Stomach smooth muscle (tissue), 2 donors: ENCODE data around the gene KLK15.

Source experiments
- H3K27ac ChIP-seq: one replicate; pipeline ENCODE4 v1.7.0; 2013; ENCODE audit warnings: mild to moderate bottlenecking, low read length, inconsistent platforms
- H3K27me3 ChIP-seq, 2 donors: one replicate each; pipeline ENCODE4 v1.7.0; 2013; ENCODE audit warnings: low read length in 2 of 2; ENCODE audit not compliant: insufficient read depth in 2 of 2, control insufficient read depth in 1 of 2
- H3K36me3 ChIP-seq, 2 donors: one replicate each; pipeline ENCODE4 v1.7.0; 2013; ENCODE audit warnings: low read length in 2 of 2; ENCODE audit not compliant: control insufficient read depth in 2 of 2, insufficient read depth in 2 of 2
- H3K4me1 ChIP-seq: one replicate; pipeline ENCODE4 v1.7.0; 2013; ENCODE audit warnings: low read length; ENCODE audit not compliant: control insufficient read depth, insufficient read depth
- H3K4me3 ChIP-seq, 2 donors: one replicate each; pipeline ENCODE4 v1.7.0; 2013; ENCODE audit warnings: low read length in 2 of 2
- H3K9ac ChIP-seq, 2 donors: one replicate each; pipeline ENCODE4 v1.7.0; 2013; ENCODE audit warnings: low read length in 2 of 2, mild to moderate bottlenecking in 1 of 2
- H3K9me3 ChIP-seq, 2 donors: one replicate each; pipeline ENCODE4 v1.7.0; 2013; ENCODE audit warnings: low read length in 2 of 2; ENCODE audit not compliant: control insufficient read depth in 2 of 2
- donor health status: healthy.
- donor health status: Pancreatic carcinoma.

Gene KLK15

DNA sequence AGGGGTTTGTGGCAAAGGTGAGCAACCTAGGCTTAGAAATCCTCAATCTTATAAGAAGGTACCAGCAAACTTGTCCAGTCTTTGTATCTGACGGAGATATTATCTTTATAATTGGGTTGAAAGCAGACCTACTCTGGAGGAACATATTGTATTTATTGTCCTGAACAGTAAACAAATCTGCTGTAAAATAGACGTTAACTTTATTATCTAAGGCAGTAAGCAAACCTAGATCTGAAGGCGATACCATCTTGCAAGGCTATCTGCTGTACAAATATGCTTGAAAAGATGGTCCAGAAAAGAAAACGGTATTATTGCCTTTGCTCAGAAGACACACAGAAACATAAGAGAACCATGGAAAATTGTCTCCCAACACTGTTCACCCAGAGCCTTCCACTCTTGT is 36.1 kb upstream of the KLK15 start:
- H3K27ac ChIP-seq: no peak overlapping the region
- no peak overlapping the region for H3K9ac ChIP-seq
- H3K36me3 ChIP-seq: no peaks in the 10 kb centered on the region
- no peaks in the 10 kb centered on the region for H3K9me3 ChIP-seq
- H3K27me3 ChIP-seq: peaks cover 12 to 20% of the 10 kb centered on the region in 2 donors
- no peak overlapping the region for H3K4me3 ChIP-seq
- no peaks in the 10 kb centered on the region for H3K4me1 ChIP-seq

- H3K4me3 ChIP-seq: no peak overlapping the region
- H3K9me3 ChIP-seq: peaks cover 0 to 9% of the 10 kb centered on the region in 2 donors
- H3K27me3 ChIP-seq: peaks cover 18 to 30% of the 10 kb centered on the region in 2 donors
Measured at GRCh38 chr19:50861496-50862286, 28.3 kb upstream of the KLK15 start.

GRCh38 chr19:50861010-50861409 is 27.6 kb upstream of the KLK15 start:
- Histone ChIP-seq H3K4me1 (no peaks in the 10 kb centered on the region), H3K9ac (no peak overlapping the region), H3K9me3 (peaks cover 0 to 9% of the 10 kb centered on the region in 2 donors), H3K36me3 (no peaks in the 10 kb centered on the region), H3K27me3 (peaks cover 15 to 33% of the 10 kb centered on the region in 2 donors), H3K4me3 (no peak overlapping the region), H3K27ac (no peak overlapping the region)

More at GRCh38 chr19:50861496-50862286, 28.3 kb upstream of the KLK15 start:
- no peaks in the 10 kb centered on the region for H3K36me3 ChIP-seq
- H3K4me1 ChIP-seq: no peaks in the 10 kb centered on the region
- H3K9ac ChIP-seq: no peak overlapping the region
- H3K27ac ChIP-seq: no peak overlapping the region

DNA sequence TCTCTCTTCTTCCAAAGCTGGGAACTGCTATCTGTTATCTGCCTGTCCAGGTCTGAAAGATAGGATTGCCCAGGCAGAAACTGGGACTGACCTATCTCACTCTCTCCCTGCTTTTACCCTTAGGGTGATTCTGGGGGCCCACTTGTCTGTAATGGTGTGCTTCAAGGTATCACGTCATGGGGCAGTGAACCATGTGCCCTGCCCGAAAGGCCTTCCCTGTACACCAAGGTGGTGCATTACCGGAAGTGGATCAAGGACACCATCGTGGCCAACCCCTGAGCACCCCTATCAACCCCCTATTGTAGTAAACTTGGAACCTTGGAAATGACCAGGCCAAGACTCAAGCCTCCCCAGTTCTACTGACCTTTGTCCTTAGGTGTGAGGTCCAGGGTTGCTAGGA is 26.5 kb upstream of the KLK15 start:
- Histone ChIP-seq H3K9ac (no peak overlapping the region), H3K27me3 (peaks cover 15 to 38% of the 10 kb centered on the region in 2 donors), H3K27ac (no peak overlapping the region), H3K4me1 (no peaks in the 10 kb centered on the region), H3K4me3 (no peak overlapping the region), H3K36me3 (no peaks in the 10 kb centered on the region), H3K9me3 (peaks cover 0 to 9% of the 10 kb centered on the region in 2 donors)

DNA sequence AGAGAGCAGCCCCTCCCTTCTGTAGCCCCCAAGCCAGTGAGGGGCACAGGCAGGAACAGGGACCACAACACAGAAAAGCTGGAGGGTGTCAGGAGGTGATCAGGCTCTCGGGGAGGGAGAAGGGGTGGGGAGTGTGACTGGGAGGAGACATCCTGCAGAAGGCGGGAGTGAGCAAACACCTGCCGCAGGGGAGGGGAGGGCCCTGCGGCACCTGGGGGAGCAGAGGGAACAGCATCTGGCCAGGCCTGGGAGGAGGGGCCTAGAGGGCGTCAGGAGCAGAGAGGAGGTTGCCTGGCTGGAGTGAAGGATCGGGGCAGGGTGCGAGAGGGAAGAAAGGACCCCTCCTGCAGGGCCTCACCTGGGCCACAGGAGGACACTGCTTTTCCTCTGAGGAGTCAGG is 25.5 kb upstream of the KLK15 start:
- no peak overlapping the region for H3K9ac ChIP-seq
- H3K4me1 ChIP-seq: no peaks in the 10 kb centered on the region
- peaks cover 0 to 9% of the 10 kb centered on the region in 2 donors for H3K9me3 ChIP-seq
- no peaks in the 10 kb centered on the region for H3K36me3 ChIP-seq
- peaks cover 15 to 43% of the 10 kb centered on the region in 2 donors for H3K27me3 ChIP-seq
- no peak overlapping the region for H3K4me3 ChIP-seq
- H3K27ac ChIP-seq: no peak overlapping the region

DNA sequence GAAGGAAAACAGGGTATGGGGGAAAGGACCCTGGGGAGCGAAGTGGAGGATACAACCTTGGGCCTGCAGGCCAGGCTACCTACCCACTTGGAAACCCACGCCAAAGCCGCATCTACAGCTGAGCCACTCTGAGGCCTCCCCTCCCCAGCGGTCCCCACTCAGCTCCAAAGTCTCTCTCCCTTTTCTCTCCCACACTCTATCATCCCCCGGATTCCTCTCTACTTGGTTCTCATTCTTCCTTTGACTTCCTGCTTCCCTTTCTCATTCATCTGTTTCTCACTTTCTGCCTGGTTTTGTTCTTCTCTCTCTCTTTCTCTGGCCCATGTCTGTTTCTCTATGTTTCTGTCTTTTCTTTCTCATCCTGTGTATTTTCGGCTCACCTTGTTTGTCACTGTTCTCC is 24.0 kb upstream of the KLK15 start:
- Histone ChIP-seq H3K27me3 (peaks cover 15 to 48% of the 10 kb centered on the region in 2 donors), H3K27ac (no peak overlapping the region), H3K4me3 (no peak overlapping the region), H3K36me3 (no peaks in the 10 kb centered on the region), H3K9ac (no peak overlapping the region), H3K4me1 (no peaks in the 10 kb centered on the region), H3K9me3 (peaks cover 0 to 9% of the 10 kb centered on the region in 2 donors)

DNA sequence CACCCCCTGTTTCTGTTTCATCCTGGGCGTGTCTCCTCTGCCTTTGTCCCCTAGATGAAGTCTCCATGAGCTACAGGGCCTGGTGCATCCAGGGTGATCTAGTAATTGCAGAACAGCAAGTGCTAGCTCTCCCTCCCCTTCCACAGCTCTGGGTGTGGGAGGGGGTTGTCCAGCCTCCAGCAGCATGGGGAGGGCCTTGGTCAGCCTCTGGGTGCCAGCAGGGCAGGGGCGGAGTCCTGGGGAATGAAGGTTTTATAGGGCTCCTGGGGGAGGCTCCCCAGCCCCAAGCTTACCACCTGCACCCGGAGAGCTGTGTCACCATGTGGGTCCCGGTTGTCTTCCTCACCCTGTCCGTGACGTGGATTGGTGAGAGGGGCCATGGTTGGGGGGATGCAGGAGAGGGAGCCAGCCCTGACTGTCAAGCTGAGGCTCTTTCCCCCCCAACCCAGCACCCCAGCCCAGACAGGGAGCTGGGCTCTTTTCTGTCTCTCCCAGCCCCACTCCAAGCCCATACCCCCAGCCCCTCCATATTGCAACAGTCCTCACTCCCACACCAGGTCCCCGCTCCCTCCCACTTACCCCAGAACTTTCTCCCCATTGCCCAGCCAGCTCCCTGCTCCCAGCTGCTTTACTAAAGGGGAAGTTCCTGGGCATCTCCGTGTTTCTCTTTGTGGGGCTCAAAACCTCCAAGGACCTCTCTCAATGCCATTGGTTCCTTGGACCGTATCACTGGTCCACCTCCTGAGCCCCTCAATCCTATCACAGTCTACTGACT is 21.4 kb upstream of the KLK15 start, which contains the start of gene KLK3:
TSS of gene KLK3 (plus strand) at position 280 of the 775 bp plus-strand sequence. CDS start at position 321, 41 bp downstream.
- no peaks in the 10 kb centered on the region for H3K9me3 ChIP-seq
- no peak within 1 kb of the TSS for H3K4me3 ChIP-seq
- H3K36me3 ChIP-seq: no peaks in the 10 kb centered on the region
- no peak within 1 kb of the TSS for H3K27ac ChIP-seq
- peaks cover 13 to 51% of the 10 kb centered on the region in 2 donors for H3K27me3 ChIP-seq
- no peaks in the 10 kb centered on the region for H3K4me1 ChIP-seq
- H3K9ac ChIP-seq: no peak within 1 kb of the TSS

DNA sequence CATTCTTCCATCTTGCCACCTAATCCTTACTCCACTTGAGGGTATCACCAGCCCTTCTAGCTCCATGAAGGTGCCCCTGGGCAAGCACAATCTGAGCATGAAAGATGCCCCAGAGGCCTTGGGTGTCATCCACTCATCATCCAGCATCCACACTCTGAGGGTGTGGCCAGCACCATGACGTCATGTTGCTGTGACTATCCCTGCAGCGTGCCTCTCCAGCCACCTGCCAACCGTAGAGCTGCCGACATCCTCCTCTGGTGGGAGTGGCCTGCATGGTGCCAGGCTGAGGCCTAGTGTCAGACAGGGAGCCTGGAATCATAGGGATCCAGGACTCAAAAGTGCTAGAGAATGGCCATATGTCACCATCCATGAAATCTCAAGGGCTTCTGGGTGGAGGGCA is 18.2 kb upstream of the KLK15 start:
- Histone ChIP-seq H3K36me3 (no peaks in the 10 kb centered on the region), H3K4me1 (no peaks in the 10 kb centered on the region), H3K9ac (no peak overlapping the region), H3K4me3 (no peak overlapping the region), H3K27ac (no peak overlapping the region), H3K9me3 (no peaks in the 10 kb centered on the region), H3K27me3 (peaks cover 0 to 34% of the 10 kb centered on the region in 2 donors)

DNA sequence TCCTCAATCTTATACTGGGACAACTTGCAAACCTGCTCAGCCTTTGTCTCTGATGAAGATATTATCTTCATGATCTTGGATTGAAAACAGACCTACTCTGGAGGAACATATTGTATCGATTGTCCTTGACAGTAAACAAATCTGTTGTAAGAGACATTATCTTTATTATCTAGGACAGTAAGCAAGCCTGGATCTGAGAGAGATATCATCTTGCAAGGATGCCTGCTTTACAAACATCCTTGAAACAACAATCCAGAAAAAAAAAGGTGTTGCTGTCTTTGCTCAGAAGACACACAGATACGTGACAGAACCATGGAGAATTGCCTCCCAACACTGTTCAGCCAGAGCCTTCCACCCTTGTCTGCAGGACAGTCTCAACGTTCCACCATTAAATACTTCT is 17.4 kb upstream of the KLK15 start:
- Histone ChIP-seq H3K4me3 (no peak overlapping the region), H3K36me3 (no peaks in the 10 kb centered on the region), H3K27me3 (peaks cover 0 to 30% of the 10 kb centered on the region in 2 donors), H3K9ac (no peak overlapping the region), H3K9me3 (no peaks in the 10 kb centered on the region), H3K27ac (no peak overlapping the region), H3K4me1 (no peaks in the 10 kb centered on the region)

DNA sequence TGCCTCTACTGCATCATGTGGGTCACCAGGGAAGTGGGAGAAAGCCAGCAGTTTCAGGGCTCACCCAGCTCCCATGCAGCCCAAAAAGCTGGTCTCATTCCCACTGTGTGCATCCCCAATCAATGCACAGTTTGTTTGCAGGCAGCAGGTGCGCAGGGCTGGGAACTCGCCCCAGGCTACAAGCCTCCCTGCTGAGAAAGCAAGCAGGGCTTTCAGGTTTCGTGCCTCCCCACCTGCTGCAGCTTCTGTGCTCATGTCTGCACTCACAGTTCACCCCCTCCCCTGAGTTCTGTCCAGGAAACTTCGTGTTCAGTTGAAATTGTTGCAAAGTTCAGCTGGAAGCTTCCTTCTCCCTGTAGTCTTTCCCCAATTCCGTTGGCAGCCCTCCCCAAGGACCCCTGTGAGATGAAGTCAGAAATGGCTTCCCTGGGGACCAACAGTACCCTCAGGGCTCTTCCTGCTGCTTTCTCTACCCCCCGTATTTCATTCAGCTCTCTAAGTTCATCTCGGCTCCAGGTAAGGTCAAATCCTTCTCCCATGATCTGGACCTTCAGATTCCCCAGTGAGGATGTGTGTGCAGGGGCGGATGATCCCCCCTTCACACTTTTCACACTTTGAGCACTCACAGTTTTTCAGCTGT is 11.0 kb upstream of the KLK15 start:
- Histone ChIP-seq H3K9me3 (peaks cover 0 to 13% of the 10 kb centered on the region in 2 donors), H3K4me3 (no peak overlapping the region), H3K27me3 (peaks cover 0 to 3% of the 10 kb centered on the region in 2 donors), H3K4me1 (no peaks in the 10 kb centered on the region), H3K27ac (no peak overlapping the region), H3K9ac (no peak overlapping the region), H3K36me3 (no peaks in the 10 kb centered on the region)
